ENCODE data around the gene ESRRB.

ESRRB gene

GRCh38 chr14:76376409-76376877 is 506 bp downstream of the ESRRB start:
- Histone ChIP-seq H3K4me3 (peak overlapping the region in 5 of 10 experiments; percentile 29 to 55 (median 48); a peak in 6 of 20 replicates), H3K4me1 (peaks cover 0 to 15% (median 6%) of the 10 kb centered on the region in 10 experiments; a peak in 6 of 20 replicates), H3K9ac (no peak overlapping the region), H3K27ac (no peak overlapping the region), H4K20me1 (peaks cover 0 to 21% (median 4%) of the 10 kb centered on the region in 11 experiments; a peak in 5 of 22 replicates), H3K4me2 (peak overlapping the region in 3 of 11 experiments; percentile 64 to 93 (median 82); a peak in 6 of 22 replicates), H3K36me3 (no peaks in the 10 kb centered on the region), H3K27me3 (peaks cover 67 to 86% (median 82%) of the 10 kb centered on the region in 11 experiments), H3K9me3 (replicated peaks in 1 of 11) (peaks cover 0 to 9% (median 6%) of the 10 kb centered on the region in 11 experiments; a peak in 5 of 22 replicates)
- TF ChIP-seq Cebpa-rat (IDR thresholded peaks at IDR 0.05): no peak

DNA sequence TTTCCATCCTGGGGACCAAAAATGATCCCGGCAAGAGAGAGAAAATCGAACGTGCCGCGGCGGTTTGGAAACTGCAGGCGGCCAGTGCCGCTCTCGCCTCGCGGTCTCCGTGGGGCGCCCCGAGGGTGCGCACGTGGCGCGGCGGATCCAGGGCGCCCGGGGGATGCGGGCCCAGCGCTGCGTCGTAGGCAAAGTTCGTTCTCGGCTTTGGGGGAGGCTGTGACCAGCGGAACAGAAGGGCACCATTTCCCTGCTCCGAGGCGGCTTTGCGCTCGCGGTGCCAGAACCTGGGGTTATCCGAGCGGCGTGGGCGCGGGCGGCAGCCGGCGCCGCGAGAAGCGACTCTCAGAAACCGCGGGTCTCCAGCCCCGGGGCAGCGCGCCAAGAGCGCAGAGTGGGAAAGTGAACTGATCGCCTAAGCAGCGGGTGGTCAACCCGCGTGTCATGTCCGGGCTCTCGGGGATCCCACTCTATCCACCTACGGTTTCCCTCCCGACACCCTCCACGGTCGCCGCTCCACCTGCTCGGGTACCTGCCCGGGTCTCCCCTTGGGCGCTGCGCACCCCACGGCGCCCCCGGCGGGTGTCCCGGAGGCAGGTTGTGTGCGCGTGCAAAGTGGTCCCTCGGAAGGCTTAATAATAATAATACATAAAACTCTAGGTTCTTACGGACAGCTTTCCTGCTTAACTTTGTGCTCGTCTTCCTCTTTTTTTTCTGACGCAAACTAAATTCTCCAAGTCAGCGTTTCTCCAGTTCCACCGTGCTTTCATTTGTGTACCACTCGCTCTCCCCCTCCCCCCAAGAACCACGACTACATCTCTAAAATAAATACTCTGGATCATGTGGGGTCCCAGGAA is 1.2 kb downstream of the ESRRB start:
- Histone ChIP-seq H3K4me3 (peak overlapping the region in 6 of 10 experiments; percentile 18 to 55 (median 48); a peak in 9 of 20 replicates), H3K9ac (0 out of 22 replicates have a peak overlapping the region, but pooled peaks of 1 of the 11 experiments have one; percentile 31), H3K9me3 (replicated peaks in 1 of 11) (peaks cover 0 to 9% (median 6%) of the 10 kb centered on the region in 11 experiments; a peak in 5 of 22 replicates), H3K4me2 (peak overlapping the region in 7 of 11 experiments; percentile 1 to 93 (median 52); a peak in 10 of 22 replicates), H3K36me3 (no peaks in the 10 kb centered on the region), H3K27me3 (peaks cover 74 to 92% (median 89%) of the 10 kb centered on the region in 11 experiments), H3K27ac (no peak overlapping the region; a peak in 1 of 22 replicates), H4K20me1 (peaks cover 0 to 28% (median 6%) of the 10 kb centered on the region in 11 experiments; a peak in 5 of 22 replicates), H3K4me1 (peaks cover 0 to 15% (median 6%) of the 10 kb centered on the region in 10 experiments; a peak in 6 of 20 replicates)
- TF ChIP-seq Cebpa-rat (IDR thresholded peaks at IDR 0.05): no peak

DNA sequence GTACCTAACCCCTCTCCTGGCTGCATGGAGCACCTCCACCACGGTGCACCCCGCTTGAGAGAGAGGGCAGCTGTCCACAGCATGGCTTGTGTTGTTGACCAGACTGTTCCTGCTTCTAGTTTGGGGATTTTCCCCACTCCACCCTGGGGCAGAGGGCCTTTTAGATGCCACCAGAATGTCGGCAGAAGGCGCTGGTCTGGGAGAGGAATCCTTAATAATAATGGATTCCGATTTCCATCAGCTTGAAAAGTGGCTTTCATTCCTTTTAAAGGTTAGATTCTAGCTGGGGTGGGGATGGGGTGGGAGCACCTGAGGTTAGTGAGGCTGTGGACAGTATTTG is 1.8 kb downstream of the ESRRB start:
- Histone ChIP-seq H3K27me3 (peaks cover 77 to 98% (median 94%) of the 10 kb centered on the region in 11 experiments), H3K4me1 (peaks cover 0 to 15% (median 6%) of the 10 kb centered on the region in 10 experiments; a peak in 6 of 20 replicates), H3K4me3 (peak overlapping the region in 3 of 10 experiments; percentile 48 to 55 (median 48); a peak in 7 of 20 replicates), H3K9me3 (replicated peaks in 1 of 11) (peaks cover 0 to 9% (median 6%) of the 10 kb centered on the region in 11 experiments; a peak in 5 of 22 replicates), H3K4me2 (peak overlapping the region in 3 of 11 experiments; percentile 64 to 93 (median 82); a peak in 6 of 22 replicates), H3K36me3 (no peaks in the 10 kb centered on the region), H3K9ac (no peak overlapping the region), H3K27ac (no peak overlapping the region), H4K20me1 (peaks cover 0 to 31% (median 8%) of the 10 kb centered on the region in 11 experiments; a peak in 5 of 22 replicates)
- no peak for TF ChIP-seq Cebpa-rat (IDR thresholded peaks at IDR 0.05)

DNA sequence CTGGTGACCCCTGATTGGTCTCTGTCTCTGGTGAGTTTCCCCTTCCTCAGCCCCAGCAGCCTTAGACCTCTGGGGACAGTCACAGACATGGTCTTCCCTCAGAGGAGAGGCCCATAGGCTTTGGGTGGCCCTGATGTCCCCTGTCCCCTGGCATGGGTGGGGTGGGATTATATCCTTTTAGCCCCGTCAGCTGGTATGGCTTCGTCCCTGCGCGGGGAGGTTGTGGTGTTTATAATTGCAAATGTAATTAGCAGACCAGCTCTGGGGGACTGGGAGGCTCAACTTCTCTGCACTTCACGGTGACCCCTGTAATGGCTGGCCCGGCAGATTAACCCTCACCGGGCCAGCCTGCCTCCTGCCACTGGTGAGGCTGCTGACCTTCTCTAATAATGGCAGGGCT is 5.1 kb downstream of the ESRRB start:
- Histone ChIP-seq H3K27me3 (peaks cover 65 to 86% (median 79%) of the 10 kb centered on the region in 11 experiments), H3K9ac (no peak overlapping the region), H3K4me1 (peaks cover 0 to 15% (median 6%) of the 10 kb centered on the region in 10 experiments; a peak in 6 of 20 replicates), H4K20me1 (peaks cover 0 to 31% (median 8%) of the 10 kb centered on the region in 11 experiments; a peak in 5 of 22 replicates), H3K9me3 (replicated peaks in 1 of 11) (peaks cover 0 to 9% (median 6%) of the 10 kb centered on the region in 11 experiments; a peak in 5 of 22 replicates), H3K4me2 (peak overlapping the region in 2 of 11 experiments; percentile 10 to 20; a peak in 1 of 22 replicates), H3K27ac (no peak overlapping the region), H3K36me3 (no peaks in the 10 kb centered on the region), H3K4me3 (no peak overlapping the region)
- TF ChIP-seq Cebpa-rat (IDR thresholded peaks at IDR 0.05): no peak

DNA sequence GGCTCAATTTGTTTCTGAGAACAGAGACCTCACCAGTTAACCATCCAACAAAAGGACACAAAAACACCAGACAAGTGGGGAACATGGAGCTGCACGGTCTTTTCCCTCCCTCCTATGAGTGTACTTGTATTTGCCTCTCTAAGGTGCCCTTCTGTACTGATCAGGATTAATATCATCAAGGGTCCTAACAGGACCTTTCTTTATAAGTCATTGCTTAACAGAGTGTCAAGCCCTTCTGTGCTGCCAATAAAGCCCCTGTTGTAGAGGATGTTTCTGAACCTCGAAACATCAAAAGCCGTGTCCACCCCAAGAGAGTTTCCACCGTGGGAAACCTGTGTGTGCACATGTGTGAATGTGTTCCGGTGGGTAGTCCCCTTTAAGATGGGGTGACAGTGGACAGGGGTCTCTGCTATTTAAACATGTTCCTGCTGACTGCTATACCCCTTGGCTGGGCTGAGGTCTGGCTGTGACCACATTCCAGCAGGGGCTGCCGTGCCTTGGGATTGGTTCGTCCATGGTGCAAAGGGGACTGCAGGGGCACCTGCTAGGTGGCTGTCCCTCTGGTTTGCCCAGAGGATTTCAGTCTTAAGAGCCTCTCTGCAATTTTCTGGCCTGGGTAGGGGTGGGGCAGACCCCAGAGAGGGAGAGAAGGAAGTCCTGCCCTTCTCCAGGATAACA is 6.0 kb downstream of the ESRRB start:
- peaks cover 0 to 8% (median 3%) of the 10 kb centered on the region in 10 experiments; a peak in 6 of 20 replicates for H3K4me1 ChIP-seq
- no peak for TF ChIP-seq Cebpa-rat (IDR thresholded peaks at IDR 0.05)
- H3K27me3 ChIP-seq: peaks cover 55 to 76% (median 69%) of the 10 kb centered on the region in 11 experiments
- no peak overlapping the region for H3K27ac ChIP-seq
- H3K4me3 ChIP-seq: no peak overlapping the region
- peaks cover 0 to 22% (median 5%) of the 10 kb centered on the region in 11 experiments; a peak in 5 of 22 replicates for H4K20me1 ChIP-seq
- H3K4me2 ChIP-seq: no peak overlapping the region
- H3K36me3 ChIP-seq: no peaks in the 10 kb centered on the region
- no peak overlapping the region for H3K9ac ChIP-seq
- H3K9me3 ChIP-seq (replicated peaks in 1 of 11): peaks cover 0 to 7% (median 3%) of the 10 kb centered on the region in 11 experiments; a peak in 5 of 22 replicates

DNA sequence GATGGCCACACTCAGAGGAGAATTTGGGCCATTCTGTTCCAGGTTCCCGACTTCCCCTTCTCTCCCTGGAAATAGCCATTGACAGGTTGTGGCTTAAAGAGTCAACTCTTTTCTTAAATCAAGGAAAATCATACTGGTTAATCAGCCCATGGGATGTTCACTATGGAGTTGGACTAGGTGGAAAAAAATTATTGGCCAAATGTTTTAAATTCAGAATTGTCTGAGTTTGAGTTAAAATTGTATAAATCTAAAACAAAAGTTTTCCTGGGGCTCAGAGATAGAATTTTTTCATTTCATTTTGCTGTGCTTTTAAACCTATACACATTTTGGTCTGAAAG is 6.5 kb downstream of the ESRRB start:
- Histone ChIP-seq H3K4me2 (no peak overlapping the region), H3K36me3 (no peaks in the 10 kb centered on the region), H3K4me1 (peaks cover 0 to 5% (median 0%) of the 10 kb centered on the region in 10 experiments; a peak in 2 of 20 replicates), H3K9me3 (replicated peaks in 1 of 11) (peaks cover 0 to 2% (median 0%) of the 10 kb centered on the region in 11 experiments; a peak in 1 of 22 replicates), H3K27ac (no peak overlapping the region), H3K9ac (no peak overlapping the region), H3K4me3 (no peak overlapping the region), H4K20me1 (peaks cover 0 to 17% (median under 1%) of the 10 kb centered on the region in 11 experiments; a peak in 4 of 22 replicates), H3K27me3 (peaks cover 50 to 71% (median 64%) of the 10 kb centered on the region in 11 experiments)
- no peak for TF ChIP-seq Cebpa-rat (IDR thresholded peaks at IDR 0.05)

DNA sequence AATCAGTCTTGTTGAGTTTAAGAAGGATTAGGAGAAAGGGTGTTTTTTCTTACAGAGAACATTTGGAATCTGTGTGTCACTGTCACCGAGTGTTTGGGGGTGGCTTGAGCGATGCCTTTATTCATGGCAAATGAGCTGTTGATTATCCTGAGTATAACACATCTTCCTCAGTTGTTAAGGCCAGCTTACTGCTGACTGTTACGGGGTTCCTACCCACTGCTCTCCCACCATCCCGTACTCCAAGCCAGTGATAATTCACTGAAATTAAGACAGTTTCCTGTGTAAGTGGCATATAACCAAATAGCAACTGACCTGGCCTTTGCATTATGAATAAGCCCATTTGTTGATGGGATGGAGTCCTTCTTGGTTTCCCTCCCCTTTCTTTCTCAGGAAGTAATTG is 9.5 kb downstream of the ESRRB start:
- H4K20me1 ChIP-seq: peaks cover 0 to 15% (median 0%) of the 10 kb centered on the region in 11 experiments; a peak in 3 of 22 replicates
- H3K27ac ChIP-seq: no peak overlapping the region
- H3K9me3 ChIP-seq (replicated peaks in 1 of 11): no peaks in the 10 kb centered on the region
- H3K4me1 ChIP-seq: no peaks in the 10 kb centered on the region; a peak in 1 of 20 replicates
- no peaks in the 10 kb centered on the region for H3K36me3 ChIP-seq
- H3K4me2 ChIP-seq: no peak overlapping the region
- H3K9ac ChIP-seq: no peak overlapping the region
- no peak for TF ChIP-seq Cebpa-rat (IDR thresholded peaks at IDR 0.05)
- peaks cover 22 to 41% (median 34%) of the 10 kb centered on the region in 11 experiments for H3K27me3 ChIP-seq
- no peak overlapping the region for H3K4me3 ChIP-seq

DNA sequence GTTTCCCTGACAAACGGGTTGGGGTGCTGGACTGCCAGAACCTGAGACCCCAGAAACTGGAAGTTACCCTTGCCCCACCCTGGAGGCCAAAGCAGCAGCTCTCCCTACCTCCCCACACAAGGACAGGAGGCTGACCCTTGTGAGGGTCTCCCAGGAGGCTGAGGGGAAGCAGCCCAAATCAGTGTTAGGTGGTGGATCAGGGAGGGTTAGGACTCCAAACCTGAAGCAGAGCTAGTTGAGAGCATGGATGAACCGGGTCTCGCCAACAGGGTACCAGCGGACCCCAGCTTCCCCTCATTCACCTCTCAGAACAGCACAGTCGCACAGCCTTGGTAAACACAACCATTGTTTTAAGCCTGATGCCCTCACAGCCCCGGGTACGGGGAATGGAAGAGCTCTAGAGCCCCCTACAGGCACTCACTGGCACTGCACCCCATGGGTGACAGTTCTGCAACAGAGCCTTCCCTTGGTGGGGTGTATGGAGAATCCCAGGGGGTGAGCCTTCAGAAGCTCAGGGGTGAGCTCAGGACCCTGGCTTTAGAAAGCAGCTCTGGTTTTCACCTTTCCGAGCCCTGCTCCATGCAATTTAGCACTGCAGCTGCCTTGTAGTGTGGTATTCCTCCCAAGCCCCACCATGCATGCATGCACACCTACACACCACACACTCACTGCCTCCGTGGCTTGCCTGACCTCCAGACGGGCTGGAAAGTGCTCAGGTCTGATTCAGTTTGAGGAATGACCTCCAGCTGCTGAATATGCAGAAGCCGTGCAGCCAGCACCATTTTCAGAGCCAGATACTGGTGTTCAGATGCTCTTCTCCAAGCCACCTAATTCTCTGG is 11.2 kb downstream of the ESRRB start:
- no peak overlapping the region for H3K9ac ChIP-seq
- H4K20me1 ChIP-seq: peaks cover 0 to 3% (median 0%) of the 10 kb centered on the region in 11 experiments; a peak in 3 of 22 replicates
- no peaks in the 10 kb centered on the region for H3K4me1 ChIP-seq
- H3K4me2 ChIP-seq: no peak overlapping the region
- no peak for TF ChIP-seq Cebpa-rat (IDR thresholded peaks at IDR 0.05)
- H3K27me3 ChIP-seq: peaks cover 5 to 24% (median 17%) of the 10 kb centered on the region in 11 experiments
- no peaks in the 10 kb centered on the region for H3K36me3 ChIP-seq
- no peaks in the 10 kb centered on the region for H3K9me3 ChIP-seq (replicated peaks in 1 of 11)
- H3K4me3 ChIP-seq: no peak overlapping the region
- H3K27ac ChIP-seq: no peak overlapping the region

Data from BLaER1 treated with 17β-estradiol and CSF1 and Interleukin-3, amounts not matched to agents 10 nM and 100 nM (cell line).